SU-DHL-6 (cell line): Measurements from ENCODE around the gene BRSK2.

ENCODE experiments used
- H2AFZ ChIP-seq: fragments of 200-600 bp; sonication (generic); 2 replicates; pipeline ENCODE4 v1.6.1; 2014; ENCODE audit warnings: low read depth, mild to moderate bottlenecking, moderate library complexity, mixed read lengths, antibody characterized with exemption, low read length; ENCODE audit not compliant: severe bottlenecking
- H3F3A ChIP-seq: fragments of 200-600 bp; shearing (Covaris generic); 2 replicates; pipeline ENCODE4 v1.6.0; 2016; ENCODE audit warnings: antibody characterized with exemption, mild to moderate bottlenecking; ENCODE audit not compliant: insufficient read depth
- H3K27ac ChIP-seq: fragments of 200-600 bp; sonication (generic); 2 replicates; pipeline ENCODE4 v1.5.1; 2016; ENCODE audit warnings: low read depth, mild to moderate bottlenecking, low read length, moderate library complexity, mixed read lengths
- H3K27me3 ChIP-seq: fragments of 200-600 bp; sonication (generic), shearing (Covaris generic); 2 replicates; pipeline ENCODE4 v1.6.0; 2014; ENCODE audit warnings: mild to moderate bottlenecking, low read length
- H3K36me3 ChIP-seq: fragments of 200-600 bp; sonication (generic); 2 replicates; pipeline ENCODE4 v1.6.1; 2014; ENCODE audit warnings: mild to moderate bottlenecking, low read length, mixed read lengths
- H3K4me2 ChIP-seq: fragments of 300-600, 200-600 bp; shearing (Covaris generic), sonication (generic); 2 replicates; pipeline ENCODE4 v1.6.0; 2014; ENCODE audit warnings: low read length, low read depth, mild to moderate bottlenecking; ENCODE audit not compliant: poor library complexity, severe bottlenecking
- H3K4me3 ChIP-seq: fragments of 200-600 bp; sonication (generic); 2 replicates; pipeline ENCODE4 v1.5.1; 2014; ENCODE audit warnings: antibody characterized with exemption, low read length, mild to moderate bottlenecking, mixed read lengths; ENCODE audit not compliant: insufficient read depth, poor library complexity, severe bottlenecking
- H3K79me2 ChIP-seq: fragments of 200-600 bp; sonication (generic); 2 replicates; pipeline ENCODE4 v1.6.1; 2014; ENCODE audit warnings: mild to moderate bottlenecking, low read length, moderate library complexity; ENCODE audit not compliant: insufficient read depth
- H3K9ac ChIP-seq: fragments of 200-600 bp; sonication (generic); 2 replicates; pipeline ENCODE4 v1.7.0; 2014; ENCODE audit warnings: mild to moderate bottlenecking, low read length
- H3K9me2 ChIP-seq: fragments of 200-600 bp; sonication (generic); replicated peaks from 2 replicates; pipeline ENCODE4 v1.6.1; 2014; ENCODE audit warnings: low read length; ENCODE audit not compliant: insufficient read depth
- H3K9me3 ChIP-seq: fragments of 200-600 bp; sonication (generic); 2 replicates; pipeline ENCODE4 v1.6.1; 2014; ENCODE audit warnings: low read length, mixed read lengths; ENCODE audit not compliant: insufficient read depth
- H4K20me1 ChIP-seq: fragments of 200-600 bp; sonication (generic); 2 replicates; pipeline ENCODE4 v1.6.1; 2014; ENCODE audit warnings: low read depth, mild to moderate bottlenecking, antibody characterized with exemption, low read length, moderate library complexity, mixed read lengths
- EZH2phosphoT487 ChIP-seq: fragments of 200-600 bp; sonication (generic), shearing (Covaris generic); conservative IDR thresholded peaks from 2 replicates; pipeline ENCODE4 v1.6.1; 2018; ENCODE audit warnings: mild to moderate bottlenecking, antibody characterized with exemption, low read length, moderate library complexity, mixed read lengths
- TF ChIP-seq, protein P1 (sequence below): fragments of 200-600 bp; sonication (generic); IDR thresholded peaks from one replicate; pipeline ENCODE4 v1.5.1; 2017; ENCODE audit warnings: antibody characterized with exemption, mild to moderate bottlenecking, low read length, moderate library complexity; ENCODE audit not compliant: insufficient read depth, poor library complexity, severe bottlenecking

BRSK2 gene

DNA sequence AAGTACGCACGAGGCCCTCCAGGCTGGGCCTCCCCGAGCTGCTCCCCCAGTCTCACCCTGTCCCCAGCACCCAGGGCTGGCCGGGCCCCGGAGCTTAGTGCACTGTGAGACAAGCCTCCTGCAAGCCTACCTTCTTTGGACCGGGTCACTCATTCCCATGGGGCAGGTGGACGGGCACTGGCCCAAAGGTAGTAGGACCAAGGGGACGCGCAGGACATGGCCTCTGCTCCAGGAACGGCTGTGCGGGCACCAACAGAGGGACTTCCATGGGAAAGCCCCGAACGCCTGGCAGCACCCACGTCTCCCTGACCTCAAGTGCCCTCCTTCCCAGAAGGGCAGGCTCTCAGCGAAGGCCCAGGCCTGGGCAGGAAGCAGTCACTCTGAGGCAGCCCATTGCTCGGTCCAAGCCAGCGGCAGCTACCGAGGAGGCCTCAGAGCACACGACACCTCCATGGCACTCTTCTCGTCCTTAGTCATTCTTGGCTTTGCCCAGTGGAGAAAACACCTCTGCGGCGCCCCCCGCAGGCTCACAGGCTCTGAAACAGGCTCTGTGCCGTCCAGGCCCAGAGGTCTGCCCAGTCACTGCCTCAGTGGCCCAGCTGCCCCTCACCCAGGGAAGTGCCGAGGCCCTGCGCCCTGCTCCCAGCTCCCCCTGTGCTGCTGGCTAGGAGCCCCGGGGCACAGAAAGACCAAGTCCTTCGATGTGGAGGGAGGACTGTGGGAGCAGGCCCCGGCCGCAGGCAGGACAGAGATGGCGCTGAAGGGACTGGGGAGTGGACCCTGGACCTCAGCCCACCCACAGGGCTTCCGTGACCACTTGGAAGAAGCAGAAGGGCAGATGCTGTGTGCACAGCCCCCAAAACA, 93.1 kb downstream of the BRSK2 start:
- no peaks in the 10 kb centered on the region for H3K9me3 ChIP-seq
- no peaks in the 10 kb centered on the region for H4K20me1 ChIP-seq
- no peak overlapping the region for H3K27ac ChIP-seq
- H3K36me3 ChIP-seq = no peaks in the 10 kb centered on the region
- 0 out of 2 replicates have a peak, but pooled peaks cover 7% of the 10 kb centered on the region for H3K79me2 ChIP-seq
- H2AFZ ChIP-seq = no peak overlapping the region
- no peaks in the 10 kb centered on the region for H3K27me3 ChIP-seq
- TF ChIP-seq, protein P1, sequence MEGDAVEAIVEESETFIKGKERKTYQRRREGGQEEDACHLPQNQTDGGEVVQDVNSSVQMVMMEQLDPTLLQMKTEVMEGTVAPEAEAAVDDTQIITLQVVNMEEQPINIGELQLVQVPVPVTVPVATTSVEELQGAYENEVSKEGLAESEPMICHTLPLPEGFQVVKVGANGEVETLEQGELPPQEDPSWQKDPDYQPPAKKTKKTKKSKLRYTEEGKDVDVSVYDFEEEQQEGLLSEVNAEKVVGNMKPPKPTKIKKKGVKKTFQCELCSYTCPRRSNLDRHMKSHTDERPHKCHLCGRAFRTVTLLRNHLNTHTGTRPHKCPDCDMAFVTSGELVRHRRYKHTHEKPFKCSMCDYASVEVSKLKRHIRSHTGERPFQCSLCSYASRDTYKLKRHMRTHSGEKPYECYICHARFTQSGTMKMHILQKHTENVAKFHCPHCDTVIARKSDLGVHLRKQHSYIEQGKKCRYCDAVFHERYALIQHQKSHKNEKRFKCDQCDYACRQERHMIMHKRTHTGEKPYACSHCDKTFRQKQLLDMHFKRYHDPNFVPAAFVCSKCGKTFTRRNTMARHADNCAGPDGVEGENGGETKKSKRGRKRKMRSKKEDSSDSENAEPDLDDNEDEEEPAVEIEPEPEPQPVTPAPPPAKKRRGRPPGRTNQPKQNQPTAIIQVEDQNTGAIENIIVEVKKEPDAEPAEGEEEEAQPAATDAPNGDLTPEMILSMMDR = no peak
- no peak for TF ChIP-seq EZH2phosphoT487
- H3K9ac ChIP-seq = no peak overlapping the region
- no peaks in the 10 kb centered on the region for H3F3A ChIP-seq
- no peaks in the 10 kb centered on the region for H3K9me2 ChIP-seq
- no peak overlapping the region for H3K4me2 ChIP-seq
- H3K4me3 ChIP-seq = no peak overlapping the region

DNA sequence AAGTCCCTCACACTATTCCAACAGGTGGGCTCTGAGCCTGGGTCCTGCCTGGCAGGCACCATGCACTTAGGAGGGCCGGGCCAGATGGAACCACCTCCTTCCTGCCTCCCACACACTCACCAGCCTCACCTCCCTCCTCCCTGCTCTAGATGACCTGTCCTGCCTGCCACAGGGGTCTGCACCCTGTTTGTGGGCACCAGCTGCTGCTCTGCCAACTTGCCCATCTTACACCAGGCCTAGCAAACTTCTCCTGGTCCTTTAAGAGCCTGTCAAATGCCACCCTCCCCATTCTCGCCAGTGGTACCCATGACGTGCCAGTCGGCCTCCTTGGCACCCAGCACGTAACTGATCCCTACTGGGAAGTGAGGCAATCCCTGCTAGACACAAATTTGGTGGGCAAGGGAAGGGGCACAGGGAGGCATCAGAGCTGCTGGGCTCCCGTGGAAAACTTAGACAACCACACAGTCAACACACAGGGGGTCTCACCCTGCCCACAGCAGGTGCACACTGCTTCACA, 93.8 kb downstream of the BRSK2 start:
- no peaks in the 10 kb centered on the region for H3K36me3 ChIP-seq
- H3K4me2 ChIP-seq = no peak overlapping the region
- H3K9me2 ChIP-seq = no peaks in the 10 kb centered on the region
- no peak overlapping the region for H2AFZ ChIP-seq
- no peaks in the 10 kb centered on the region for H4K20me1 ChIP-seq
- no peak for TF ChIP-seq EZH2phosphoT487
- TF ChIP-seq, protein P1 = no peak
- no peak overlapping the region for H3K4me3 ChIP-seq
- no peak overlapping the region for H3K9ac ChIP-seq
- H3F3A ChIP-seq = no peaks in the 10 kb centered on the region
- no peak overlapping the region for H3K27ac ChIP-seq
- H3K9me3 ChIP-seq = no peaks in the 10 kb centered on the region
- no peaks in the 10 kb centered on the region for H3K27me3 ChIP-seq
- H3K79me2 ChIP-seq = peaks cover 10% of the 10 kb centered on the region; the same call in 1 of the 2 replicates

DNA sequence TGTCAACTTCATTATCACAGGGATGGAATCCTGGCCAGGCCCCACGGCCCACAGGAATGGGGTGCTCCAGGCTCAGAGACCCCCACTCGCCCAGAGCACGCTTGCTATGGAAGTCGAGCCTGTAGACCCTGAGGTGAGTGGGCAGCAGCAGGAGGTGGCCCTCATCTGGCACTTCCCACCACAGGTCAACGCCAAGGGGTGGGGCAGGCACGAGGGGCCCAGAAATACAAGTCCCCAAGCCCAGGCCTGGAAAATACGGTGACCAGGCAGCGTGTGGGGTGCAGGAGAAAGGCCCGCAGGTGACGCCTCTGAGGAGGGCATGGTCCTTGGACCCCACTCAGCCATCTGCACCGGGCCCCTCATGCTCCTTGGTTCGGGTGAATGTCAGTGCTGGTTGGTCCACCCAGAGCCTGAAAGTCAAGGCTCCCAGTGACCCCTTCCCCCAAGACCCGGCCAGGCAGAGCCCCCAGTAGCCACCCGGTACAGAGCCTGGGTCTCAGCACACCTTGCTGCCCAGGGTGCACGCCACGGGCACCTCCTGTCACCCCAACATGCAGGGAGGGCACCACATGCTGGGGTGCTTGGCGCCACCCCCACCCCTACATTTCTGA, 94.4 kb downstream of the BRSK2 start:
- Histone ChIP-seq H3K36me3 (no peaks in the 10 kb centered on the region), H3F3A (no peaks in the 10 kb centered on the region), H3K4me2 (no peak overlapping the region), H3K27me3 (no peaks in the 10 kb centered on the region), H3K9me3 (no peaks in the 10 kb centered on the region), H3K9ac (no peak overlapping the region), H3K27ac (no peak overlapping the region), H3K9me2 (no peaks in the 10 kb centered on the region), H4K20me1 (no peaks in the 10 kb centered on the region), H3K4me3 (no peak overlapping the region), H2AFZ (no peak overlapping the region), H3K79me2 (peaks cover 10% of the 10 kb centered on the region; the same call in 1 of the 2 replicates)
- no peak for TF ChIP-seq EZH2phosphoT487
- TF ChIP-seq, protein P1 = no peak
